Prostate gland (tissue), 2 donors: ENCODE measurements around the gene BHLHA15. TPM values are rescaled to one million over a fixed set of nuclear protein-coding genes. Genes with fewer than 3 reads are reported as not detected.

Experiments used
- DNase-seq: peaks from one replicate; pipeline ENCODE4 v3.0.0-alpha.2; 2019; ENCODE audit warnings: low spot score
- H3K27ac ChIP-seq, 2 donors: fragments of 200-600 bp; sonication (generic); 2 replicates each; pipeline ENCODE4 v1.5.1; 2017 to 2019
- H3K27me3 ChIP-seq: fragments of 200-600 bp; sonication (generic); replicated peaks from 2 replicates; pipeline ENCODE4 v1.5.1; 2019; ENCODE audit not compliant: insufficient read depth
- H3K36me3 ChIP-seq, 2 donors: fragments of 200-600 bp; sonication (generic); 1 replicate in 1 of 2; 2 replicates in 1 of 2; pipeline versions ENCODE4 v1.5.1 to v1.8.1; 2017 to 2019
- H3K4me1 ChIP-seq: fragments of 200-600 bp; sonication (generic); replicated peaks from 2 replicates; pipeline ENCODE4 v1.5.1; 2019
- H3K4me3 ChIP-seq, 2 donors: fragments of 200-600 bp; sonication (generic); 2 replicates each; pipeline ENCODE4 v1.5.1; 2017 to 2019
- H3K9me3 ChIP-seq: fragments of 200-600 bp; sonication (generic); 2 replicates; pipeline ENCODE4 v1.5.1; 2017
- POLR2A ChIP-seq: fragments of 450-650 bp; IDR thresholded peaks from one replicate; pipeline ENCODE4 v1.6.1; 2016; ENCODE audit warnings: antibody characterized with exemption, mild to moderate bottlenecking
- POLR2AphosphoS5 ChIP-seq: sonication (generic); formaldehyde crosslinking; IDR thresholded peaks from one replicate; pipeline ENCODE4 v1.6.1; 2017; ENCODE audit warnings: antibody characterized with exemption
- WGBS: methylation state at CpG from one replicate; pipeline ENCODE4 v1.1.5; 2018; 5-methylcytosine and 5-hydroxymethylcytosine counted together
- intact Hi-C: fragments of 100-400 bp; cut with DNase I; formaldehyde crosslinking; loops from one replicate; pipeline ENCODE4 v1.14.2; 2022
- total RNA-seq, 2 donors: library from RNA; depleted of rRNA; stranded (reverse); fragments of >200 nt; gene quantifications; one replicate each; pipeline ENCODE4 v1.1.0, GENCODE V29; 2016
- TF ChIP-seq, protein P1 (sequence below), 4 experiments: fragments of 200-600 bp in 2 of 4; fragments of 450-650 bp in 2 of 4; sonication (generic) in 2 of 4; IDR thresholded peaks; 1 replicate in 3 of 4; 2 replicates in 1 of 4; pipeline ENCODE4 v1.5.1; 2016 to 2019; ENCODE audit warnings: antibody characterized with exemption in 4 of 4, mild to moderate bottlenecking in 2 of 4, moderate library complexity in 2 of 4

BHLHA15 gene
- total RNA-seq, 2 donors from 2014 or later = 24.6 to 90.9 TPM

DNA sequence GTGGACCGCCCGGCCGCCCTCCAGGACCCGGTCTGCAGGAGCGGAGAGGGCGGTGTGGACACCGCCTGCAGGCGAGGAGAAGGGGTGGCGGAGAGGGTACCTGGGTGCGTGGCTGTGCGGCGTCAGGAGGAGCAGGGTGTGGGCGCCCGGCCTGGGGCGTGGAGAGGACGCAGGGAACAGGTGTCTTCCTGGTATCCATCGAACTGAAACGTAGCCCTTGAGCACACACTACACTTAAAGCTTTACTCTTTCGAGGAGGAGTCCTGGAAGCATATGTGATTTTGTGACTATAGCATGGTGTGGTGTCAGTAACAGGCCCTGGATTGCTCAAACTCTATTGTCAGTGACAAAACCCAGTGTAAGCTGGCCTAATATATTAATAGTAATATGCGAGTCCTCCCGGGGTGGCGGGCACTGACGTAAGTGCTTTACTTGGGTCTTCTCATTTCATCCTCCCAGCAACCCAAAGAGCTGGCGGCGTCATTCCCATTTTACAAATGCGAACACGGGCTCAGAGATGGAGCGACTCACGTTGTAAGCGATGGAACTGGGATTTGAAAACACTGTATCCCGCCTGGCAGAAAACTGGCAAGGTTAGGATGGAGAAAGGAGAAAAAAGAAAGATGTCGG, 41.3 kb downstream of the BHLHA15 start:
- H3K4me1 ChIP-seq = peaks cover 11% of the 10 kb centered on the region
- H3K4me3 ChIP-seq = peak overlapping the region; percentile 74 to 89
- intact Hi-C loops = loop anchor here (5.0 kb wide), 1 partner anchor 35 kb away; no protein-coding TSS in a partner anchor
- DNase-seq = no peak
- WGBS = 15% methylated on average over 32 of the region's 32 CpGs
- H3K27ac ChIP-seq = peak overlapping the region; percentile 88
- no peaks in the 10 kb centered on the region for H3K9me3 ChIP-seq
- TF ChIP-seq POLR2A = no peak
- TF ChIP-seq, protein P1, sequence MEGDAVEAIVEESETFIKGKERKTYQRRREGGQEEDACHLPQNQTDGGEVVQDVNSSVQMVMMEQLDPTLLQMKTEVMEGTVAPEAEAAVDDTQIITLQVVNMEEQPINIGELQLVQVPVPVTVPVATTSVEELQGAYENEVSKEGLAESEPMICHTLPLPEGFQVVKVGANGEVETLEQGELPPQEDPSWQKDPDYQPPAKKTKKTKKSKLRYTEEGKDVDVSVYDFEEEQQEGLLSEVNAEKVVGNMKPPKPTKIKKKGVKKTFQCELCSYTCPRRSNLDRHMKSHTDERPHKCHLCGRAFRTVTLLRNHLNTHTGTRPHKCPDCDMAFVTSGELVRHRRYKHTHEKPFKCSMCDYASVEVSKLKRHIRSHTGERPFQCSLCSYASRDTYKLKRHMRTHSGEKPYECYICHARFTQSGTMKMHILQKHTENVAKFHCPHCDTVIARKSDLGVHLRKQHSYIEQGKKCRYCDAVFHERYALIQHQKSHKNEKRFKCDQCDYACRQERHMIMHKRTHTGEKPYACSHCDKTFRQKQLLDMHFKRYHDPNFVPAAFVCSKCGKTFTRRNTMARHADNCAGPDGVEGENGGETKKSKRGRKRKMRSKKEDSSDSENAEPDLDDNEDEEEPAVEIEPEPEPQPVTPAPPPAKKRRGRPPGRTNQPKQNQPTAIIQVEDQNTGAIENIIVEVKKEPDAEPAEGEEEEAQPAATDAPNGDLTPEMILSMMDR (IDR thresholded peaks at IDR 0.05) = peak in 1 of 4 experiments; percentile 6
- no peaks in the 10 kb centered on the region for H3K36me3 ChIP-seq
- H3K27me3 ChIP-seq = no peaks in the 10 kb centered on the region

DNA sequence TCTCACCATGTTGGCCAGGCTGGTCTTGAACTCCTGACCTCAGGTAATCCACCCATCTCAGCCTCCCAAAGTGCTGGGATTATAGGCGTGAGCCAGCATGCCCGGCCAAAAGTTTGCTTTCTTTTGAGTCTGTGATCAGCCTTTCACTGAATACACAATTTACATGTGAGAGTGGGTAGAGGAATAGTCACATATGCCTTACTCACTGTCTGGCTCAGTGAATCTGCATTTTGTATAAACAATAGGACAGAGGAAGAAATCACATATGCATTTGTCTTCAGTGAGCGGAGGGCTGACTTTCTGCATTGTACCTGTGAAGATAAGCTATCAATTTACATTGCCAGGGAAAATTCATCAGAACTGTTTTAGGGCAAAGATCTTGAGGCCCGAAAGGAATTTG, 43.3 kb downstream of the BHLHA15 start:
- TF ChIP-seq, protein P1 (IDR thresholded peaks at IDR 0.05) = no peak
- TF ChIP-seq POLR2AphosphoS5 (no peak), POLR2A (no peak)
- H3K4me3 ChIP-seq = no peak overlapping the region
- no peak for DNase-seq
- no peaks in the 10 kb centered on the region for H3K36me3 ChIP-seq
- H3K9me3 ChIP-seq = no peaks in the 10 kb centered on the region
- intact Hi-C loops = loop anchor here (5.0 kb wide), 1 partner anchor 33 kb away; no protein-coding TSS in a partner anchor
- H3K4me1 ChIP-seq = peaks cover 11% of the 10 kb centered on the region
- WGBS = 92% methylated on average over 4 of the region's 4 CpGs
- no peaks in the 10 kb centered on the region for H3K27me3 ChIP-seq
- H3K27ac ChIP-seq = no peak overlapping the region

DNA sequence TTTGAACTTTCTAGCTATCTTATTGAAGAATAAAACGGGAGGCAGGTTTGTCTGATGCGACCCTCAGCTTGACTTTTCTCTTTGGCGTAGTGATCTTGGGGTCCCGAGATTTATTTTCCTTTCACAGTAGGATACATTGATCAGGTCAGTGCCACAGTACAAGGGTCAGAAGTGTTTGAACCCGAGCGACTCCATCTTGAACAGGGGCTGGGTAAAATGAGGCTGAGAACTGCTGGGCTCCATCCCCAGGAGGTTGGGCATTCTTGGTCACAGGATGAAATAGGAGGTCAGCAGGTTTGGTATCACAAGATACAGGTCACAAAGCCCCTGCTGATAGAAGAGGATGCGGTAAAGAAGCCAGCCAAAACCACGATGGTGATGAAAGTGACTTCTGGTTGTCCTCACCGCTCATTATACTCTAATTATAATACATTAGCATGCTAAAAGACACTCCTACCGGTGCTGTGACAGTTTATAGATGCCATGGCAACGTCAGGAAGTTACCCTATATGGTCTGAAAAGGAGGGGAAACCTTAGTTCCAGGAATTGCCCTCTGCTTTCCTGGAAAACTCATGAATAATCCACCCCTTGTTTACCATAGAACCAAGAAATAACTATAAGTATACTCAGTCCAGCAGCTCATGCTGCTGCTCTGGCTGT, 43.8 kb downstream of the BHLHA15 start:
- TF ChIP-seq POLR2AphosphoS5 = no peak
- Histone ChIP-seq H3K27ac (no peak overlapping the region), H3K4me1 (peaks cover 11% of the 10 kb centered on the region), H3K36me3 (no peaks in the 10 kb centered on the region), H3K4me3 (no peak overlapping the region), H3K27me3 (no peaks in the 10 kb centered on the region), H3K9me3 (no peaks in the 10 kb centered on the region)
- WGBS = 89% methylated on average over 11 of the region's 11 CpGs
- no peak for DNase-seq
- intact Hi-C loops = loop anchor here (5.0 kb wide), 1 partner anchor 32 kb away; no protein-coding TSS in a partner anchor

DNA sequence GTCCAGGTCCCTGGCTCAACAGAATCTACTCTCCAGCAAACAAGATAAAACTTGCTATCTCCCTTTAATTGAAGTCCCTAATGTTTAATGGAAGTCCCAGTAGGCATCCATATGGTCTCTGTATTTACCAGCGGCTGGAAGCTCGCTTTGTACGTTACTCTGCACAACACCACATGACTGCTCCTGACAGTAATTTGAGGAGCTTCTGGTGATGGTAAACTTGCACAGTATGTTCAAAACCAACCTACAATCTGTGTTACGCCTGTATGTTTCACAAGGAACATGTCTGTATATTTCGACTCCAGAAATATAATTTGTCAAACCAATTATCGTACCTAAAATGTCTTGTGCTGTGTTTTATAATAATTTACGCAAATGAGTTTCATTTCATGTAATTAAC, 45.2 kb downstream of the BHLHA15 start:
- intact Hi-C loops = no loop called here
- H3K4me1 ChIP-seq = peaks cover 5% of the 10 kb centered on the region
- 87% methylated on average over 7 of the region's 7 CpGs for WGBS
- DNase-seq = no peak
- H3K4me3 ChIP-seq = no peak overlapping the region
- no peaks in the 10 kb centered on the region for H3K9me3 ChIP-seq
- TF ChIP-seq POLR2A = no peak
- TF ChIP-seq POLR2AphosphoS5 = no peak
- TF ChIP-seq, protein P1 (IDR thresholded peaks at IDR 0.05) = no peak
- H3K27me3 ChIP-seq = no peaks in the 10 kb centered on the region
- no peak overlapping the region for H3K27ac ChIP-seq
- H3K36me3 ChIP-seq = no peaks in the 10 kb centered on the region

DNA sequence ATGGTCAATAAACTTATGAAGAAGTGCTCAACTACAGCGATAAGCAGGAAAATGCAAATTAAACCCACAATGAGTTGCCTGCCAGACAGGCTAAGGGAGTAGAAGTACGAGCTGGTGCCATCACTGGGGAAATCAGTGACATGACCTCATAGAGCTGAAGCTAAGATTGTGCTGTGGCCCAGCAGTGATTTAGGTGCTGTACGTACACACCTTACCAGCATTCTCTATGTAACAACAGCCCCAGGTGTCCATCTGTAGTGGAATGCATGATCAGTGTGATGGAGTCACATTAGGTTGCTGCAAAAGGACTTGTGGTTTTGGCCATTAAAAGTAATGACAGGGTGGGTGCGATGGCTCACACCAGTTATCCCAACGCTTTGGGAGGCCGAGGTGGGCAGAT, 46.5 kb downstream of the BHLHA15 start:
- Histone ChIP-seq H3K4me3 (no peak overlapping the region), H3K27ac (no peak overlapping the region), H3K27me3 (no peaks in the 10 kb centered on the region), H3K36me3 (no peaks in the 10 kb centered on the region), H3K9me3 (no peaks in the 10 kb centered on the region), H3K4me1 (peaks cover 5% of the 10 kb centered on the region)
- intact Hi-C loops = no loop called here
- TF ChIP-seq POLR2AphosphoS5 (no peak), POLR2A (no peak)
- TF ChIP-seq, protein P1 (IDR thresholded peaks at IDR 0.05) = no peak
- DNase-seq = no peak
- WGBS = 83% methylated on average over 6 of the region's 6 CpGs

Other genes with a start within 250 kb of the BHLHA15 start
- gene OCM2, start 221.2 kb upstream of the BHLHA15 start, total RNA-seq = not detected
- gene LMTK2, start 104.6 kb upstream of the BHLHA15 start, total RNA-seq = 10 to 100 TPM; 22.2 to 37.4 TPM
- 10 to 100 TPM; 31.4 to 62.7 TPM for gene TECPR1, start 40.8 kb downstream of the BHLHA15 start, total RNA-seq
- gene BRI3, start 70.2 kb downstream of the BHLHA15 start, total RNA-seq = 10 to 100 TPM; 68.5 to 85.4 TPM
- gene BAIAP2L1, start 189.7 kb downstream of the BHLHA15 start, total RNA-seq = 10 to 100 TPM; 24.7 to 41.6 TPM